ENCODE results near the gene PARG.

- TF ChIP-seq CTCF (IDR thresholded peaks at IDR 0.05; ENCODE audit: low read depth, low read length) (no peak), MYC (IDR thresholded peaks at IDR 0.05; ENCODE audit: low read depth, low read length) (no peak), POLR2A (IDR thresholded peaks at IDR 0.05; ENCODE audit: extremely low read depth, insufficient read length) (no peak), MAX (IDR thresholded peaks at IDR 0.05; ENCODE audit: low read depth, low read length) (no peak)
These were observed 173.1 kb downstream of the PARG start for GRCh38 chr10:49768731-49769130.
